Measurements from ENCODE around the gene PLEKHA7.

PLEKHA7 gene

DNA sequence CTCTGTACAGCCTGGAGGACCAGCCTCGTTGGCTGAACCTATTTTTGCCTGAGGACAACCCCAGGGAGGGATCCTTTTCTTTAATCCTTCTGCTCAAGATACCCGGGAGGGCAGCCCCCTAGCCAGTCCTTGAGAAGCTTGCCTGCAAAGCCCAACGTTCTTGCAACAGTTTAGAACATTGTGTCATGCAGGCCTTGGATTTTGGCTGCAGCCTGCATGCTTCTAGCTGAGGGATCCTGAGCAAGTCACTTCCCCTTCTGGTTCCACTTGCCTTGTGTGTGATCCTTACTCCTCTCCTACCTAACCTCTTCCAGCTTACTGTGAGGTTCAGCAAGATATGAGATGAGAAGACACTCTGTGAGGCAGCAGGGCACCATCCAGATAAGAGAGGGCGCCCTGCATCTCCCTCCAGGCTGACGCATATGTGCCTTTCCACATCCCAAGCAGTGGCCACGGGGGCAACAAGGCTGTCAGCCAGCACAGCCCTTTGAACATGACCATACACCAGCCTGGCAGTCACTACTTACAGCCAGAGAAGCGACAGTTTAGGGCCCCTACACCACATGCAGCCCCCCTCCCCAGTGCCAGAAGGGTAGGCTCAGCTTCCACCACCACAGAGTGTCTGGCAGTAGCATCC lies 199.7 kb downstream of the PLEKHA7 start:
- Mint-ChIP-seq H3K4me1 (peaks cover 22% of the 10 kb centered on the region), H3K9me3 (no peaks in the 10 kb centered on the region), H3K4me3 (no peak overlapping the region), H3K27ac (peak overlapping the region; percentile 81), H3K27me3 (ENCODE audit: low read depth, poor library complexity) (peaks cover 46% of the 10 kb centered on the region), H3K36me3 (ENCODE audit: low read depth) (no peaks in the 10 kb centered on the region)
- TF ChIP-seq, protein P1, sequence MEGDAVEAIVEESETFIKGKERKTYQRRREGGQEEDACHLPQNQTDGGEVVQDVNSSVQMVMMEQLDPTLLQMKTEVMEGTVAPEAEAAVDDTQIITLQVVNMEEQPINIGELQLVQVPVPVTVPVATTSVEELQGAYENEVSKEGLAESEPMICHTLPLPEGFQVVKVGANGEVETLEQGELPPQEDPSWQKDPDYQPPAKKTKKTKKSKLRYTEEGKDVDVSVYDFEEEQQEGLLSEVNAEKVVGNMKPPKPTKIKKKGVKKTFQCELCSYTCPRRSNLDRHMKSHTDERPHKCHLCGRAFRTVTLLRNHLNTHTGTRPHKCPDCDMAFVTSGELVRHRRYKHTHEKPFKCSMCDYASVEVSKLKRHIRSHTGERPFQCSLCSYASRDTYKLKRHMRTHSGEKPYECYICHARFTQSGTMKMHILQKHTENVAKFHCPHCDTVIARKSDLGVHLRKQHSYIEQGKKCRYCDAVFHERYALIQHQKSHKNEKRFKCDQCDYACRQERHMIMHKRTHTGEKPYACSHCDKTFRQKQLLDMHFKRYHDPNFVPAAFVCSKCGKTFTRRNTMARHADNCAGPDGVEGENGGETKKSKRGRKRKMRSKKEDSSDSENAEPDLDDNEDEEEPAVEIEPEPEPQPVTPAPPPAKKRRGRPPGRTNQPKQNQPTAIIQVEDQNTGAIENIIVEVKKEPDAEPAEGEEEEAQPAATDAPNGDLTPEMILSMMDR (IDR thresholded peaks at IDR 0.05) = no peak
- DNase-seq = no peak

DNA sequence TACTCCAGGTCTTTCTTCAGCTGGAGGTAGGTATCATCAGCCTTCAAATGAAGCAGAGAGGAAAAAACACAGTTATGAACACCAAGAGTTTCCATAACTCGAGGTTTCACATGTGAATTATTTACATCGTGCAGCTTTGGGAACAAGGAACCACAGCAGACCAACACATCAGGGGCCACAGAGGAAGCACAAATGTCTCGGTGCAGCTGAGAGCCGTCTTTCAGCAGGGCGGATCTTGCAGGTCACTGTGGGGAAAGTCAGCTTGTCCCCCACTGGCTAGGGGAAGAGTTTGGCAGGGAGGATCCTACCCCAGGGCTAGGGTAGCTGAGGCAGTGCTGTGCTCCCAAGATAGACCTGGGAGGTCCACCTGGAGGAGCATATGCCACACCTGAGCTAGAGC lies 201.1 kb downstream of the PLEKHA7 start:
- H3K36me3 Mint-ChIP-seq (ENCODE audit: low read depth) = no peaks in the 10 kb centered on the region
- TF ChIP-seq, protein P1 (IDR thresholded peaks at IDR 0.05) = no peak
- H3K4me3 Mint-ChIP-seq = no peak overlapping the region
- H3K27ac Mint-ChIP-seq = no peak overlapping the region
- DNase-seq = no peak
- peaks cover 42% of the 10 kb centered on the region for H3K27me3 Mint-ChIP-seq (ENCODE audit: low read depth, poor library complexity)
- no peaks in the 10 kb centered on the region for H3K9me3 Mint-ChIP-seq
- peaks cover 22% of the 10 kb centered on the region for H3K4me1 Mint-ChIP-seq

DNA sequence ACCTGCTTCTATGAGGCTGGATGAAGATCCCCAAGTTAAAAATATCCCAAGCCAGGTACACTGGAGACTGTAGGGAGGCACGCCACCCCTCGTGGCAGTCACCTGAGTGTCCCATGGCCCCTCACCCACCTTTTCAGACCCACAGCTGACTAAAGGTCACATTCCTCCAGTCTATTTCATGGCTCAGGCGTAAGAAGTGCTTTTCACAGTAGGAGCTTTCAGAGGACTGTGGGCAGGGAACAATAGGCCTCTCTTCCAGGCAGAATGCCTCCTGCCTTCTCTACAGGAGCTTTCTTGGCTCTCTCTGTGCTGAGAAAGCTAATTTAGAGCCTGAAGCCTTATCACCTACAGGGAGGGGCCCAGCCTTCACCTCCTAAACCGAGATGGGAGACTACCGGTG lies 201.9 kb downstream of the PLEKHA7 start:
- DNase-seq = no peak
- Mint-ChIP-seq H3K4me3 (no peak overlapping the region), H3K4me1 (peaks cover 26% of the 10 kb centered on the region), H3K27ac (no peak overlapping the region), H3K9me3 (no peaks in the 10 kb centered on the region), H3K36me3 (ENCODE audit: low read depth) (no peaks in the 10 kb centered on the region), H3K27me3 (ENCODE audit: low read depth, poor library complexity) (peaks cover 35% of the 10 kb centered on the region)
- TF ChIP-seq, protein P1 (IDR thresholded peaks at IDR 0.05) = no peak

DNA sequence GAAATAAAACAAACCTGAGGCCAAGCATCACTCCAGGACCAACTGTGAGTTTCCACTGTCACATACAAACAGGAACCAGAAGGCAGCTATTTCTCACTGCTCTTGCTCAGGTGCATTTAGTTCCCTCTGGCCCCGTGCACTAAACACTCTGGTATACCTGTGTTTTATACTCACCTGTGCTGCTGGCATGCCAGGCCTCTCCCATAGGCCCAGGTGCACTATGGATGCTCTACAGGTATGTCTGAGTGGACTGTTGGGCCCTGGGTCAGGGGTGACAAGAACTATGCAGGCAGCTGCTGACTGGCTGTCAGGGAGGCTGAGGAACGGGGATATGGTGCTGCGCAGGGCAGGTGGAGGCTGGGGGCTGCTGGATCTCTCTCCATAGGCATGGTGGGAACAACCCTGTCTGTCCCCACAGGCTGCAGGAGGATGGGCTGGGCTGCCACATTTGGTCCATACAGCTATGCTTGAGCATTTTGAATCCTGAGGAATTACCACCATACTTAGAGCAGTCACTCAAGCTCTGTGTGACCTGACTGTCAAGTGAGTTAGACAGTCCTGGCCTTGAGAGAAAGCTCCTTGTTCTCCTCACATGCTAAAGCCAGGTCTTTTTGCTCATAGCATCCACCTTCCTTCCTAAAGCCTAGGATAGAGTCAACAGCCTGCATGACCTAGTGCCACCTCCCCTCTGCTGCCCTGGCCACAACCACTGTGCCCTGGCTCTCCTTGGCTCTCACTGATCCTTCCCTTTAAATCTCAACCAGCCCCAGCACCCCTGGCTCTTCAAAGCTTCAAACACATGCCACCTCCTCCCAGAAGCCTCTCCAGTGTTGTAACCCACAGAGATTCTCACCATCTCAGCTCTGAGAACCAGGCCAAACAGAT lies 202.8 kb downstream of the PLEKHA7 start:
- Mint-ChIP-seq H3K9me3 (no peaks in the 10 kb centered on the region), H3K36me3 (ENCODE audit: low read depth) (no peaks in the 10 kb centered on the region), H3K4me3 (no peak overlapping the region), H3K27me3 (ENCODE audit: low read depth, poor library complexity) (peaks cover 33% of the 10 kb centered on the region), H3K4me1 (peaks cover 33% of the 10 kb centered on the region), H3K27ac (no peak overlapping the region)
- TF ChIP-seq, protein P1 (IDR thresholded peaks at IDR 0.05) = no peak
- DNase-seq = no peak

DNA sequence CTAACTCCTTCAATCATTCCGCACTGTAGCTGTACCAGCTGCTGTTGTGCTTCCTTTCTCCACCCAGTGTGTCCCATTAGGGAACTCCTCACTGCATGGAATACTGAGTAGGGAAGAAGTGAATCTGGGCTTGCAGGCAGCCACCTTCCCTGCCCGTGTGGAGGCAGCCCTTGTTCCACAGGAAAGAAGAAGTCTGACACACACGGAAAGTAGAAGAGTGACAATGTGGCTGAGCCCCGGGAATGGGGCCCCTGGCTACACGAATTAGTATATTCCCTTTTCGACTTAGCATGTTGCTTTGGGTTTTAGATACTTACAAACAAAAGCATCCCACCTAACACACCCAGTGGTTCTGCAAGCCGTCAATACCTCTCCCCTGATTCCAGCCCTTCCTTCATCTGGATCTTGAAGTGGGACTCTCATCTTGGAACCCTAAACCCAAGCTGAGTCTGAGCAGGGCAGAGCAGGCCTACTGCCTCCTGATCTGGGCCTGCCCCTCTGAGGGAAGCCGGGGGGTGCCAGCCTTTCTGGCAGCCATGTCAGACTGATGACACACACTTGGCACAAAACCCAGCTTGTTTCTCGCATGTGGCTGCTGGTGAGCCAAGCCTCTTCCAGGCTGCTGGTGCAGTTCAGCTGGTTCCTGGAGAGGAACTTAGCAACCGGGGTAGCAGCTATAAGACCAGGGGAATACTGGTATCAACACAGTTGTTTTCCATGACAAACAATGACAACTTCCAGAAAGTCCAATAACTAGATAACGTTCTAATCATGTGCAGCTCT lies 204.1 kb downstream of the PLEKHA7 start:
- no peak overlapping the region for H3K4me3 Mint-ChIP-seq
- peaks cover 35% of the 10 kb centered on the region for H3K4me1 Mint-ChIP-seq
- no peak for DNase-seq
- H3K36me3 Mint-ChIP-seq (ENCODE audit: low read depth) = no peaks in the 10 kb centered on the region
- TF ChIP-seq, protein P1 (IDR thresholded peaks at IDR 0.05) = no peak
- H3K27me3 Mint-ChIP-seq (ENCODE audit: low read depth, poor library complexity) = peaks cover 33% of the 10 kb centered on the region
- peak overlapping the region; percentile 77 for H3K27ac Mint-ChIP-seq
- H3K9me3 Mint-ChIP-seq = no peaks in the 10 kb centered on the region
